ENCODE results near the gene RPP25L. TPM values are rescaled to one million over a fixed set of nuclear protein-coding genes. Genes with fewer than 3 reads are reported as not detected.
"Not testable (repeated sequence)": the region's sequence is repeated elsewhere in the genome, so short reads cannot be mapped to it uniquely, and the experiment has no call there.

Gene RPP25L
- total RNA-seq, 1 donor from 2014 or later: 7.2 TPM

DNA sequence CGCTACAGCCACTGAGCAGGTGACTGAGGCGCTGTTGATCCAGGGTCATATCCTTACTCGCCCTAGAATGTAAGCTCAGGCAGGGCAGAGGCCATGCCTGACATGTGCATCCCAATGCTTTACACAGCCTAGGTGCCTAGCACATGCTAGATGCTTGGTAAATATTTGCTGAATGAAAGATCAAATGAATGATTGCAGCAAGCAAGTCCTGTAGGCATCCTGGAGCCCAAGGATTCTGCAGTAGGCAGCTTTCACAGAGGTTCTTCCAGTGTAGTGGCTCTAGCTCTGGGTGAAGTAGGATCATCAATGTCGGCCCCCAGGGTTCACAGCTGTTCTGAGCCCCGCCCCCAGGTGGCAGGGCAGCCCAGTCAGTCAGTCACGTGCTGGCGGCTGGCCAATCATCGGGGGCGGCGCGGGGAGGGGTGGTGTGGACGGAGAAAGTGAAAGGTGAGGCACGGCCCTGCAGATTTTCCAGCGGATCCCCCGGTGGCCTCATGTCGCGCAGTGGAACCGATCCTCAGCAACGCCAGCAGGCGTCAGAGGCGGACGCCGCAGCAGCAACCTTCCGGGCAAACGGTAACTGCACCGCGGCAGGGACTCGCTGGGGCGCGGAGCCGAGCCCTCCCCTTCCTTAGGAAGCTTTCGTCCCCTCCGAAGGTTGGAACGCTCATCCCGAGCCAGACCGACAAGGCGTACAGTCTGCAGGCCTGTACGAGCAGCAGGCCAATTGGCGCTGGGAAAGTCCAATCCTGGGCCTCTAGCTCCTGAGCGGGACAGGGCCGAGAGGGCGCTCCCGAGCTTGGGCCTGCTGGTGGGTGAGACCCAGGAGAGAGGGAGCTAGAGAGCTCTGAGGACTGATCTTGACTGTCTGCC is 34.5 kb upstream of the RPP25L start, which contains the start of gene GALT:
Gene GALT, plus strand, starts transcription at position 465 of the 873 bp plus-strand sequence. Its CDS starts 30 bp downstream, at position 495.
- intact Hi-C loops (cut with DNase I): loop anchor here (1.0 to 5.0 kb wide), 4 partner anchors 9 to 516 kb away; partner anchors contain the start of genes DCTN3, SIGMAR1 and UNC13B
- DNase-seq (ENCODE audit: low spot score in 2 of 2): peak; percentile 90 to 97
- H3K27ac ChIP-seq: peak within 1 kb of the TSS; percentile 80 to 83
- peak within 1 kb of the TSS; percentile 69 to 80 for H3K4me3 ChIP-seq
- TF ChIP-seq, protein P1, sequence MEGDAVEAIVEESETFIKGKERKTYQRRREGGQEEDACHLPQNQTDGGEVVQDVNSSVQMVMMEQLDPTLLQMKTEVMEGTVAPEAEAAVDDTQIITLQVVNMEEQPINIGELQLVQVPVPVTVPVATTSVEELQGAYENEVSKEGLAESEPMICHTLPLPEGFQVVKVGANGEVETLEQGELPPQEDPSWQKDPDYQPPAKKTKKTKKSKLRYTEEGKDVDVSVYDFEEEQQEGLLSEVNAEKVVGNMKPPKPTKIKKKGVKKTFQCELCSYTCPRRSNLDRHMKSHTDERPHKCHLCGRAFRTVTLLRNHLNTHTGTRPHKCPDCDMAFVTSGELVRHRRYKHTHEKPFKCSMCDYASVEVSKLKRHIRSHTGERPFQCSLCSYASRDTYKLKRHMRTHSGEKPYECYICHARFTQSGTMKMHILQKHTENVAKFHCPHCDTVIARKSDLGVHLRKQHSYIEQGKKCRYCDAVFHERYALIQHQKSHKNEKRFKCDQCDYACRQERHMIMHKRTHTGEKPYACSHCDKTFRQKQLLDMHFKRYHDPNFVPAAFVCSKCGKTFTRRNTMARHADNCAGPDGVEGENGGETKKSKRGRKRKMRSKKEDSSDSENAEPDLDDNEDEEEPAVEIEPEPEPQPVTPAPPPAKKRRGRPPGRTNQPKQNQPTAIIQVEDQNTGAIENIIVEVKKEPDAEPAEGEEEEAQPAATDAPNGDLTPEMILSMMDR (IDR thresholded peaks at IDR 0.05): peak; percentile 26 to 51 (median 35)
- H3K27me3 ChIP-seq: no peaks in the 10 kb centered on the region
- H3K4me1 ChIP-seq: peaks cover 17 to 26% of the 10 kb centered on the region in 2 donors
- H3K9me3 ChIP-seq: no peaks in the 10 kb centered on the region
- peaks cover 17 to 21% of the 10 kb centered on the region in 2 donors for H3K36me3 ChIP-seq

DNA sequence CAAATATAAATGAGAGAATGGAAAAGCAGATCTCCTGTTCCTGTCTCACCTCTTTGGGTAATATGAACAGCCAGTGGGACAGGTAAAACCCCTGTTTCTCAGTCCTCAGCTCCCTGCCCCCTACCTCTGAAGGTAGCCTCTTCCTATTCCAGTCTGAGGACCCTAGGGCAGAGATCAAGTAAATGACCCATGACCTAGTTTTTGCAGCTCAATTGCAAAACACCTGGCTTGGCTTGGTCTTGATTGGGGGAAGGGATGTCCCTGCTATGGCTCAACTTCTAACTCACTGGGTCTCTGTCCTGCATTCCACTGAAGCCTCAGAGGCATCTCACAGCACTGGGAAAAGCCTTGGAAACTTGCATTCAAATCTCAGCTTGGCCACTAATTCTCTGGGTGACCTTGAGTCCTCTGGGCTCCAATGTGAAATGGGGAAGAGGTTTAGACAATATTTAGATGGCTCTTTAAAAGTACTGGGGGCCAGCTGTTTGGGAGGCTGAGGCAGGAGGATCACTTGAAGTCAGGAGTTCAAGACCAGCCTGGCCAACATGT is 32.9 kb upstream of the RPP25L start:
- H3K4me1 ChIP-seq: peaks cover 17 to 21% of the 10 kb centered on the region in 2 donors
- no peak overlapping the region for H3K27ac ChIP-seq
- H3K36me3 ChIP-seq: peaks cover 17 to 18% of the 10 kb centered on the region in 2 donors
- H3K9me3 ChIP-seq: no peaks in the 10 kb centered on the region
- TF ChIP-seq, protein P1 (IDR thresholded peaks at IDR 0.05): no peak
- no peaks in the 10 kb centered on the region for H3K27me3 ChIP-seq
- no peak overlapping the region for H3K4me3 ChIP-seq
- DNase-seq (ENCODE audit: low spot score in 2 of 2): no peak
- intact Hi-C loops (cut with DNase I): loop anchor here (5.0 kb wide), 1 partner anchor 517 kb away; the partner anchor contains the start of gene UNC13B

DNA sequence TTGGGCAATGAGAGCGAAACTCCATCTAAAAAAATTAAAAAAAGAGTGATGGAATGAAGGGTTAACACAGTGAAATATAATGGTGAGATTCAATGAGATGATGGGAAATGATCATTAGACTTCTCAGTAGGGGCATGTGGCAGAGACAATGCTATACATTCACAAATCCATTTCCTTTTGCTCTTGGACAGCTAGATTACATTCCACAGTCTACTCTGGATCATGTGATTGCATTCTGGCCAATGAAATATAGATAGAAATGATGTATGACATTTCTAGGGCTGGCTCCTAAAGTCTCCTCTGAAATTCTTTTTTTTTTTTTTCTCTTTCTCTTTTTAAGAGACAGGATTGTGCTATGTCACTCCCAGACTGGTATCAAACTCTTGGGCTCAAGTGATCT is 30.8 kb upstream of the RPP25L start:
- intact Hi-C loops (cut with DNase I): no loop called here
- Histone ChIP-seq H3K27me3 (no peaks in the 10 kb centered on the region), H3K27ac (no peak overlapping the region), H3K9me3 (no peaks in the 10 kb centered on the region), H3K36me3 (no peaks in the 10 kb centered on the region), H3K4me1 (peaks cover 11 to 12% of the 10 kb centered on the region in 2 donors), H3K4me3 (no peak overlapping the region)
- no peak for DNase-seq (ENCODE audit: low spot score in 2 of 2)
- TF ChIP-seq, protein P1 (IDR thresholded peaks at IDR 0.05): no peak

DNA sequence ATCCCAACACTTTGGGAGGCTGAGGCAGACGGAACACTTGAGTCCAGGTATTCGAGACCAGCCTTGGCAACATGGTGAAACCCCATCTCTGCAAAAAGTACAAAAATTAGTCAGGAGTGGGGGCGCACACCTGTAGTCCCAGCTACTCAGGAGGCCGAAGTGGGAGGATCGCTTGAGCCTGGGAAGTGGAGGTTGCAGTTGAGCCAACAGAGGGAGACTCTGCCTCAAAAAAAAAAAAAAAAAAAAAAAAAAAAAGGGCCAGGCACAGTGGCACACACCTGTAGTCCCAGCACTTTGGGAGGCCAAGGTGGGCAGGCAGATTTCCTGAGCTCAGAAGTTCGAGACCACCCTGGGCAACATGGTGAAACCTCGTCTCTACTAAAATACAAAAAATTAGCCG is 27.4 kb upstream of the RPP25L start:
- H3K27ac ChIP-seq; H3K27me3 ChIP-seq; DNase-seq (ENCODE audit: low spot score in 2 of 2); H3K36me3 ChIP-seq; H3K4me3 ChIP-seq; intact Hi-C loops (cut with DNase I); H3K9me3 ChIP-seq: not testable (repeated sequence)
- peaks cover 0 to 13% of the 10 kb centered on the region in 2 donors for H3K4me1 ChIP-seq

DNA sequence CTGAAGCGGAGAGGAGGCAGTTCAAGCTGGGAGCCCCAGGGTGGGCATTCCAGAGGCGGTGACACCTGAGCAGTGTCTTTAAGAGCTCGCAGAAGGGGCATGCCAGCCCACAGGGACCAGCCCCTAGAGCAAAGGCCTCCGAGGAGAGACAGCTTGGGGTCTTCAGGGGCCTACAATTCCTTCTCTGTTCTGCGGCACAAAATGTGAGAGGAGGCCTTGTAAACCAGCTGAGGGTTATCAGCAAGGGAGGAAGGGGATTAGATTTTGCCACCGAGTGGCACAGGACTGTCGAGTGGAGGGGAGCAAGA is 26.2 kb upstream of the RPP25L start:
- Histone ChIP-seq H3K27me3 (no peaks in the 10 kb centered on the region), H3K9me3 (no peaks in the 10 kb centered on the region), H3K27ac (peak overlapping the region; percentile 76 to 79), H3K4me3 (peak overlapping the region; percentile 61 to 83), H3K4me1 (peaks cover 0 to 13% of the 10 kb centered on the region in 2 donors), H3K36me3 (no peaks in the 10 kb centered on the region)
- TF ChIP-seq, protein P1 (IDR thresholded peaks at IDR 0.05): no peak
- intact Hi-C loops (cut with DNase I): no loop called here
- DNase-seq (ENCODE audit: low spot score in 2 of 2): no peak
